H9 (cell line): Measurements from ENCODE around the gene CCDC198. TPM values are rescaled to one million over a fixed set of nuclear protein-coding genes. Genes with fewer than 3 reads are reported as not detected.

ENCODE experiments used
- DNase-seq: peaks from one replicate; pipeline ENCODE4 v3.0.0-alpha.2; 2017
- H2AFZ ChIP-seq: one replicate; pipeline ENCODE4 v1.6.1; 2013; ENCODE audit warnings: mild to moderate bottlenecking, low read length, control low read depth, moderate library complexity
- H2AK5ac ChIP-seq: 2 replicates; pipeline ENCODE4 v1.6.1; 2013; ENCODE audit warnings: low read length, control low read depth, mixed read lengths; ENCODE audit not compliant: insufficient read length
- H2BK120ac ChIP-seq: one replicate; pipeline ENCODE4 v1.6.1; 2013; ENCODE audit warnings: low read depth, mild to moderate bottlenecking, low read length, control low read depth, inconsistent platforms; ENCODE audit not compliant: poor library complexity, severe bottlenecking
- H2BK12ac ChIP-seq: 2 replicates; pipeline ENCODE4 v1.6.1; 2013; ENCODE audit warnings: low read length, control low read depth, mixed read lengths, low read depth; ENCODE audit not compliant: insufficient read length
- H2BK15ac ChIP-seq: 2 replicates; pipeline ENCODE4 v1.6.1; 2013; ENCODE audit warnings: low read depth, low read length, control low read depth
- H2BK20ac ChIP-seq: one replicate; pipeline ENCODE4 v1.6.1; 2013; ENCODE audit warnings: low read depth, mild to moderate bottlenecking, low read length, control low read depth, inconsistent platforms; ENCODE audit not compliant: poor library complexity, severe bottlenecking
- H2BK5ac ChIP-seq: 2 replicates; pipeline ENCODE4 v1.6.1; 2013; ENCODE audit warnings: low read length, control low read depth, mixed read lengths; ENCODE audit not compliant: insufficient read length
- H3K14ac ChIP-seq: 2 replicates; pipeline ENCODE4 v1.6.1; 2013; ENCODE audit warnings: low read length, control low read depth; ENCODE audit not compliant: insufficient read depth
- H3K18ac ChIP-seq: 2 replicates; pipeline ENCODE4 v1.6.1; 2013; ENCODE audit warnings: low read depth, mild to moderate bottlenecking, mixed read lengths, low read length, control low read depth; ENCODE audit not compliant: insufficient read length
- H3K23ac ChIP-seq: 2 replicates; pipeline ENCODE4 v1.6.1; 2013; ENCODE audit warnings: low read length, control low read depth, mixed read lengths, low read depth; ENCODE audit not compliant: insufficient read length
- H3K23me2 ChIP-seq: 2 replicates; pipeline ENCODE4 v1.6.1; 2013; ENCODE audit warnings: low read depth, mild to moderate bottlenecking, mixed read lengths, low read length, control low read depth; ENCODE audit not compliant: insufficient read length, poor library complexity, severe bottlenecking
- H3K27ac ChIP-seq: 2 replicates; pipeline ENCODE4 v1.5.1; 2013; ENCODE audit warnings: low read length, control low read depth, mixed read lengths, low read depth; ENCODE audit not compliant: insufficient read length
- H3K27me3 ChIP-seq: 2 replicates; pipeline ENCODE4 v1.6.1; 2013; ENCODE audit warnings: low read length, control low read depth, inconsistent platforms; ENCODE audit not compliant: insufficient read depth
- H3K4ac ChIP-seq: 2 replicates; pipeline ENCODE4 v1.6.1; 2013; ENCODE audit warnings: low read depth, mild to moderate bottlenecking, control low read depth, inconsistent platforms, low read length, moderate library complexity
- H3K4me1 ChIP-seq: 2 replicates; pipeline ENCODE4 v1.6.1; 2013; ENCODE audit warnings: low read length, control low read depth, inconsistent platforms; ENCODE audit not compliant: insufficient read depth
- H3K4me2 ChIP-seq: 2 replicates; pipeline ENCODE4 v1.6.1; 2013; ENCODE audit warnings: low read length, control low read depth, mixed read lengths; ENCODE audit not compliant: insufficient read length, insufficient read depth
- H3K56ac ChIP-seq: 2 replicates; pipeline ENCODE4 v1.6.1; 2013; ENCODE audit warnings: low read depth, mild to moderate bottlenecking, mixed read lengths, low read length, control low read depth; ENCODE audit not compliant: insufficient read length
- H3K79me1 ChIP-seq: 2 replicates; pipeline ENCODE4 v1.6.1; 2013; ENCODE audit warnings: low read depth, mild to moderate bottlenecking, moderate library complexity, low read length, control low read depth, inconsistent platforms; ENCODE audit not compliant: insufficient read depth, poor library complexity, severe bottlenecking
- H3K79me2 ChIP-seq: 2 replicates; pipeline ENCODE4 v1.6.1; 2013; ENCODE audit warnings: low read length, control low read depth, inconsistent platforms; ENCODE audit not compliant: insufficient read depth
- H3K9ac ChIP-seq: 2 replicates; pipeline ENCODE4 v1.6.1; 2013; ENCODE audit warnings: low read length, control low read depth, mixed read lengths; ENCODE audit not compliant: insufficient read length; ENCODE audit errors: extremely low read depth
- H3K9me3 ChIP-seq: one replicate; pipeline ENCODE4 v1.6.1; 2013; ENCODE audit warnings: low read depth, low read length, inconsistent platforms; ENCODE audit not compliant: control insufficient read depth
- H3T11ph ChIP-seq: one replicate; pipeline ENCODE4 v1.6.1; 2013; ENCODE audit warnings: mild to moderate bottlenecking, low read length, control low read depth, inconsistent platforms
- H4K20me1 ChIP-seq: one replicate; pipeline ENCODE4 v1.6.1; 2013; ENCODE audit not compliant: control insufficient read depth, insufficient read length, insufficient read depth
- H4K5ac ChIP-seq: 2 replicates; pipeline ENCODE4 v1.6.1; 2013; ENCODE audit warnings: low read depth, mild to moderate bottlenecking, mixed read lengths, low read length, control low read depth; ENCODE audit not compliant: insufficient read length
- H4K8ac ChIP-seq: replicated peaks from 2 replicates; pipeline ENCODE4 v1.6.1; 2013; ENCODE audit warnings: low read length, control low read depth, mixed read lengths, low read depth; ENCODE audit not compliant: insufficient read length
- H4K91ac ChIP-seq: 2 replicates; pipeline ENCODE4 v1.6.1; 2013; ENCODE audit warnings: low read depth, mild to moderate bottlenecking, moderate library complexity, mixed read lengths, low read length, control low read depth; ENCODE audit not compliant: insufficient read length
- H3K27ac Mint-ChIP-seq, 3 experiments: 2 replicates in 2 of 3; 3 replicates in 1 of 3; pipeline ENCODE4 v1.8.0; 2020 to 2021; ENCODE audit warnings: mixed read lengths in 3 of 3, mild to moderate bottlenecking in 1 of 3, moderate library complexity in 1 of 3
- H3K27me3 Mint-ChIP-seq: 2 replicates; pipeline ENCODE4 v1.8.0; 2021; ENCODE audit warnings: low read depth, mild to moderate bottlenecking, moderate library complexity, mixed read lengths
- H3K36me3 Mint-ChIP-seq, 3 experiments: 2 replicates in 2 of 3; 3 replicates in 1 of 3; pipeline ENCODE4 v1.8.0; 2020 to 2021; ENCODE audit warnings: low read depth in 3 of 3, mixed read lengths in 3 of 3; ENCODE audit not compliant: insufficient read depth in 1 of 3
- H3K4me1 Mint-ChIP-seq, 2 experiments: 2 replicates each; pipeline ENCODE4 v1.8.0; 2020; ENCODE audit warnings: mixed read lengths in 2 of 2
- H3K4me3 Mint-ChIP-seq, 2 experiments: 2 replicates in 1 of 2; 3 replicates in 1 of 2; pipeline ENCODE4 v1.8.0; 2020 to 2021; ENCODE audit warnings: mild to moderate bottlenecking in 2 of 2, mixed read lengths in 2 of 2, moderate library complexity in 1 of 2
- H3K9me3 Mint-ChIP-seq, 2 experiments: 2 replicates in 1 of 2; 3 replicates in 1 of 2; pipeline ENCODE4 v1.8.0; 2020; ENCODE audit warnings: mild to moderate bottlenecking in 2 of 2, mixed read lengths in 2 of 2, moderate library complexity in 1 of 2
- CTCF ChIP-seq: fragments of 200-600 bp; sonication (generic); conservative IDR thresholded peaks from 3 replicates; pipeline ENCODE4 v1.8.0; 2021; ENCODE audit warnings: antibody characterized with exemption, mild to moderate bottlenecking
- WGBS: extraction: QIAGEN DNeasy Blood & Tissue Kit; methylation state at CpG from one replicate; pipeline ENCODE4 v1.1.7; 2013; ENCODE audit warnings: missing lambda C conversion rate, low lambda C conversion rate, mixed read lengths; ENCODE audit not compliant: insufficient read length; ENCODE audit errors: extremely low coverage; 5-methylcytosine and 5-hydroxymethylcytosine counted together
- total RNA-seq: library from RNA; stranded (reverse); gene quantifications from 2 replicates; pipeline ENCODE4 v1.2.1, GENCODE V29; 2021

Gene CCDC198
- total RNA-seq, 1 experiment from 2014 or later, result not detected

- no peak overlapping the region for H2BK120ac ChIP-seq
- H2AFZ ChIP-seq, result no peak overlapping the region
- no peak overlapping the region for H2BK20ac ChIP-seq
- Mint-ChIP-seq H3K36me3 (peaks cover 0 to 2% (median 2%) of the 10 kb centered on the region in 3 experiments; a peak in 2 of 7 replicates), H3K4me1 (peaks cover 15 to 17% of the 10 kb centered on the region in 2 experiments), H3K27ac (no peak overlapping the region), H3K4me3 (no peak overlapping the region), H3K9me3 (peaks cover 0 to 8% of the 10 kb centered on the region in 2 experiments; a peak in 2 of 5 replicates), H3K27me3 (no peaks in the 10 kb centered on the region)
- H4K20me1 ChIP-seq, result no peaks in the 10 kb centered on the region
- H3K4ac ChIP-seq, result no peak overlapping the region
- H3K23me2 ChIP-seq, result no peaks in the 10 kb centered on the region
- no peak overlapping the region for H4K8ac ChIP-seq
- H3K27ac ChIP-seq, result no peak overlapping the region
- no CpG with 5 or more reads among the region's 2 CpGs for WGBS
- DNase-seq, result no peak
- no peak overlapping the region for H2BK15ac ChIP-seq
- no peak overlapping the region for H3K56ac ChIP-seq
- no peaks in the 10 kb centered on the region for H3K79me2 ChIP-seq
- H3K23ac ChIP-seq, result no peak overlapping the region
- no peak overlapping the region for H4K91ac ChIP-seq
- H3K14ac ChIP-seq, result no peak overlapping the region
- TF ChIP-seq CTCF, result no peak
- H4K5ac ChIP-seq, result no peak overlapping the region
- no peak overlapping the region for H3K9ac ChIP-seq
- H3K27me3 ChIP-seq, result no peaks in the 10 kb centered on the region
- no peak overlapping the region for H2AK5ac ChIP-seq
- H3K18ac ChIP-seq, result no peak overlapping the region
- no peaks in the 10 kb centered on the region for H3K79me1 ChIP-seq
- no peaks in the 10 kb centered on the region for H3K9me3 ChIP-seq
- H3K4me2 ChIP-seq, result no peak overlapping the region
- H2BK12ac ChIP-seq, result no peak overlapping the region
- H2BK5ac ChIP-seq, result no peak overlapping the region
- H3T11ph ChIP-seq, result no peak overlapping the region
- 0 out of 2 replicates have a peak, but pooled peaks cover 2% of the 10 kb centered on the region for H3K4me1 ChIP-seq
Measured at GRCh38 chr14:57495416-57495815, 1.8 kb upstream of the CCDC198 start.
